Stimulated activated CD4-positive, alpha-beta T cell treated with anti-CD3 and anti-CD28 coated beads, TNF-alpha, amount 100 ng/mL, for 1 hour (primary cell): ENCODE results near the gene ARHGAP24.

ENCODE experiments used
- DNase-seq, 3 donors: peaks; one replicate each; pipeline ENCODE4 v3.0.0-alpha.2; 2020; ENCODE audit warnings: low read depth in 3 of 3, low spot score in 1 of 3

The ARHGAP24 gene

GRCh38 chr4:85733798-85734197 lies 258.8 kb downstream of the ARHGAP24 start:
- no peak for DNase-seq

GRCh38 chr4:85734424-85734831 lies 259.5 kb downstream of the ARHGAP24 start:
- no peak for DNase-seq

- no peak for DNase-seq
These were observed 261.6 kb downstream of the ARHGAP24 start for GRCh38 chr4:85736571-85736970.

GRCh38 chr4:85737254-85737653 lies 262.3 kb downstream of the ARHGAP24 start:
- DNase-seq = no peak

- DNase-seq = no peak
These were observed 263.8 kb downstream of the ARHGAP24 start for GRCh38 chr4:85738721-85739120.

GRCh38 chr4:85740431-85740861 lies 265.5 kb downstream of the ARHGAP24 start:
- DNase-seq = no peak

GRCh38 chr4:85741381-85741780 lies 266.4 kb downstream of the ARHGAP24 start:
- no peak for DNase-seq

GRCh38 chr4:85741921-85742591 lies 267.1 kb downstream of the ARHGAP24 start:
- no peak for DNase-seq

GRCh38 chr4:85744950-85745349 lies 270.0 kb downstream of the ARHGAP24 start:
- no peak for DNase-seq

- no peak for DNase-seq
These were observed 271.0 kb downstream of the ARHGAP24 start for GRCh38 chr4:85745939-85746338.

GRCh38 chr4:85747882-85748491 lies 273.0 kb downstream of the ARHGAP24 start:
- no peak for DNase-seq

- no peak for DNase-seq
These were observed 273.7 kb downstream of the ARHGAP24 start for GRCh38 chr4:85748654-85749053.

- DNase-seq = no peak
These were observed 276.9 kb downstream of the ARHGAP24 start for GRCh38 chr4:85751866-85752265.

GRCh38 chr4:85755285-85755684 lies 280.3 kb downstream of the ARHGAP24 start:
- no peak for DNase-seq

GRCh38 chr4:85756938-85757337 lies 282.0 kb downstream of the ARHGAP24 start:
- no peak for DNase-seq

GRCh38 chr4:85759388-85759787 lies 284.4 kb downstream of the ARHGAP24 start:
- DNase-seq = no peak

- DNase-seq = no peak
These were observed 285.6 kb downstream of the ARHGAP24 start for GRCh38 chr4:85760511-85760910.

GRCh38 chr4:85761803-85762528 lies 287.0 kb downstream of the ARHGAP24 start:
- no peak for DNase-seq

- no peak for DNase-seq
These were observed 287.6 kb downstream of the ARHGAP24 start for GRCh38 chr4:85762529-85762871.

GRCh38 chr4:85763202-85763601 lies 288.3 kb downstream of the ARHGAP24 start:
- DNase-seq = no peak

GRCh38 chr4:85767649-85768048 lies 292.7 kb downstream of the ARHGAP24 start:
- DNase-seq = no peak

- DNase-seq = no peak
These were observed 294.1 kb downstream of the ARHGAP24 start for GRCh38 chr4:85769009-85769408.
